ENCODE data around the gene SLC25A20.

DNA sequence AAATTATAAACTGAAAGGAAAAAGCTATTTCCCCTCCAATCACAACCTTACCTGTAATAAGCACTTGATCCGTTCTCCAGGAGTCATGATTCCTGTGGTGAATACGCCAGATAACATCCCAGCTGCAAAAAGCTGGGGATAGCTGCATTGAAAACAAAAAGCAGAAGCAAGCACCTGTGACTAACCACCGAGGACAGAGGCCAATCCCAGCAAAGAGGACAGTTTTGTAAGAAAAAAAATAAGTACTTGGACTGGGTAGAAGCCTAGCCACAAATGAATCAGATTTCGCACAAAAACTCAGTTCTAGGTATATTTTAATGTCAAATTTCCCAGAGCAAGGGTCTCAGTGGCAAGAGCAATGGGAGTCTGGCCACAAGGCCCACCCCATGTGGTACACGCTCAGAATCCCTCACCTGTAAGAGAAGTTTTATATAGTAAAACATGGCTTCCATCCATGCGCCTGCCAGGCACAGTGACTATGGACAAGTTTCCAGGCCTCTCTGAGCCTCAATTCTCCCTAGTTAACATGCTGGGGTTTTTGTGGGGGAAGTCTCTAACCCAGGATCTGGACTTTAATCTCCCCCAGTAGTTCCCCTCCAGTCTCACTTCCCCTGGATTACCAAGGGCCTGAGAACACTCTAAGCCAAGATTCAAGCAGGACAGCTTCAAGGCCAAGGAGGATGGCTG lies 19.2 kb downstream of the SLC25A20 start:
- TF ChIP-seq, protein P1, sequence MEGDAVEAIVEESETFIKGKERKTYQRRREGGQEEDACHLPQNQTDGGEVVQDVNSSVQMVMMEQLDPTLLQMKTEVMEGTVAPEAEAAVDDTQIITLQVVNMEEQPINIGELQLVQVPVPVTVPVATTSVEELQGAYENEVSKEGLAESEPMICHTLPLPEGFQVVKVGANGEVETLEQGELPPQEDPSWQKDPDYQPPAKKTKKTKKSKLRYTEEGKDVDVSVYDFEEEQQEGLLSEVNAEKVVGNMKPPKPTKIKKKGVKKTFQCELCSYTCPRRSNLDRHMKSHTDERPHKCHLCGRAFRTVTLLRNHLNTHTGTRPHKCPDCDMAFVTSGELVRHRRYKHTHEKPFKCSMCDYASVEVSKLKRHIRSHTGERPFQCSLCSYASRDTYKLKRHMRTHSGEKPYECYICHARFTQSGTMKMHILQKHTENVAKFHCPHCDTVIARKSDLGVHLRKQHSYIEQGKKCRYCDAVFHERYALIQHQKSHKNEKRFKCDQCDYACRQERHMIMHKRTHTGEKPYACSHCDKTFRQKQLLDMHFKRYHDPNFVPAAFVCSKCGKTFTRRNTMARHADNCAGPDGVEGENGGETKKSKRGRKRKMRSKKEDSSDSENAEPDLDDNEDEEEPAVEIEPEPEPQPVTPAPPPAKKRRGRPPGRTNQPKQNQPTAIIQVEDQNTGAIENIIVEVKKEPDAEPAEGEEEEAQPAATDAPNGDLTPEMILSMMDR (IDR thresholded peaks at IDR 0.05; ENCODE audit: low read length), result no peak
- no peak for TF ChIP-seq EZH2 (IDR thresholded peaks at IDR 0.05; ENCODE audit: borderline replicate concordance, low read length)

All from OCI-LY1 (cell line).